H1 (cell line): ENCODE results near the gene DEGS2. TPM values are rescaled to one million over a fixed set of nuclear protein-coding genes. Genes with fewer than 3 reads are reported as not detected.

Experiments used
- CTCF ChIA-PET: fragments of 300-600 bp; sonication (Branson Sonifier 250); formaldehyde crosslinking; loops from one replicate; lab custom pipeline; 2021; ENCODE audit not compliant: partially characterized antibody; lab: Charles Lee
- POLR2A ChIA-PET: fragments of 300-600 bp; sonication (Branson Sonifier 250); formaldehyde crosslinking; loops from one replicate; lab custom pipeline; 2021; ENCODE audit warnings: inconsistent platforms; ENCODE audit not compliant: partially characterized antibody; lab: Charles Lee
- DNase-seq, 2 experiments: peaks; one replicate each; pipeline versions ENCODE4 v3.0.0 to v3.0.0-alpha.2; 2010 to 2022; ENCODE audit warnings: low spot score in 2 of 2, low read depth in 1 of 2, mixed read lengths in 1 of 2
- FAIRE-seq: peaks from 2 replicates; lab custom pipeline; 2011; peaks lifted over from hg19 to GRCh38; lab: Jason Lieb, UNC
- H2AFZ ChIP-seq: 2 replicates; pipeline ENCODE4 v1.8.1; 2012; ENCODE audit warnings: low read length, inconsistent platforms
- H2AK5ac ChIP-seq: 2 replicates; pipeline ENCODE4 v1.6.1; 2013; ENCODE audit warnings: low read depth, low read length
- H2BK120ac ChIP-seq: replicated peaks from 2 replicates; pipeline ENCODE3; 2013; ENCODE audit warnings: low read depth, low read length, inconsistent platforms
- H2BK12ac ChIP-seq: 2 replicates; pipeline ENCODE4 v1.6.1; 2013; ENCODE audit warnings: low read depth, low read length
- H2BK15ac ChIP-seq: 2 replicates; pipeline ENCODE4 v1.6.1; 2013; ENCODE audit warnings: low read length
- H2BK20ac ChIP-seq: 2 replicates; pipeline ENCODE4 v1.6.1; 2013; ENCODE audit warnings: low read length
- H2BK5ac ChIP-seq: 2 replicates; pipeline ENCODE4 v1.6.1; 2013; ENCODE audit warnings: low read depth, low read length
- H3K14ac ChIP-seq: 2 replicates; pipeline ENCODE4 v1.6.1; 2013; ENCODE audit warnings: inconsistent platforms; ENCODE audit not compliant: insufficient read length
- H3K18ac ChIP-seq: 2 replicates; pipeline ENCODE4 v1.6.1; 2013; ENCODE audit warnings: low read length; ENCODE audit errors: extremely low read depth
- H3K23ac ChIP-seq: 2 replicates; pipeline ENCODE4 v1.6.1; 2013; ENCODE audit warnings: inconsistent platforms; ENCODE audit not compliant: insufficient read length
- H3K23me2 ChIP-seq: 2 replicates; pipeline ENCODE4 v1.6.1; 2013; ENCODE audit warnings: low read depth, low read length
- H3K27ac ChIP-seq: 2 replicates; pipeline ENCODE4 v1.6.1; 2011; ENCODE audit warnings: low read depth, low read length, inconsistent platforms
- H3K27me3 ChIP-seq, 4 experiments: replicated peaks in 1 of 4; 1 replicate in 1 of 4; 2 replicates in 3 of 4; pipeline versions ENCODE4 v1.6.1 to v1.8.1; 2011 to 2013; ENCODE audit warnings: low read length in 3 of 4, mild to moderate bottlenecking in 3 of 4, inconsistent platforms in 2 of 4, mixed read lengths in 2 of 4, moderate library complexity in 1 of 4; ENCODE audit not compliant: control insufficient read depth in 3 of 4, insufficient read depth in 3 of 4; ENCODE audit errors: extremely low read depth in 1 of 4
- H3K36me3 ChIP-seq, 4 experiments: 2 replicates each; pipeline versions ENCODE4 v1.6.1 to v1.8.1; 2011 to 2013; ENCODE audit warnings: mild to moderate bottlenecking in 4 of 4, low read length in 3 of 4, moderate library complexity in 2 of 4, control low read depth in 1 of 4, inconsistent platforms in 1 of 4; ENCODE audit not compliant: insufficient read depth in 4 of 4, control insufficient read depth in 2 of 4
- H3K4ac ChIP-seq: replicated peaks from 2 replicates; pipeline ENCODE3; 2013; ENCODE audit warnings: low read length, low read depth, mixed read lengths, inconsistent platforms; ENCODE audit not compliant: insufficient read length
- H3K4me1 ChIP-seq, 4 experiments: replicated peaks in 1 of 4; 1 replicate in 1 of 4; 2 replicates in 3 of 4; pipeline versions ENCODE4 v1.6.1 to v1.8.1; 2011 to 2013; ENCODE audit warnings: low read length in 3 of 4, inconsistent platforms in 2 of 4, mixed read lengths in 1 of 4; ENCODE audit not compliant: insufficient read depth in 4 of 4, control insufficient read depth in 3 of 4
- H3K4me2 ChIP-seq, 2 experiments: 2 replicates each; pipeline versions ENCODE4 v1.6.1 to v1.8.1; 2011 to 2013; ENCODE audit warnings: low read depth in 2 of 2, low read length in 2 of 2, control low read depth in 1 of 2, inconsistent platforms in 1 of 2, mild to moderate bottlenecking in 1 of 2; ENCODE audit not compliant: insufficient read depth in 1 of 2
- H3K4me3 ChIP-seq, 4 experiments: fragments of 200-600, 300-600 bp in 1 of 4; sonication (generic), shearing (Covaris generic), sonication (Bioruptor Twin) in 1 of 4; 2 replicates each; pipeline versions ENCODE4 v1.5.1 to v1.8.1; 2011 to 2016; ENCODE audit warnings: low read length in 4 of 4, low read depth in 3 of 4, control low read depth in 2 of 4, inconsistent platforms in 2 of 4, mild to moderate bottlenecking in 2 of 4, mixed read lengths in 1 of 4, moderate library complexity in 1 of 4; ENCODE audit not compliant: insufficient read depth in 2 of 4; ENCODE audit errors: extremely low read depth in 1 of 4
- H3K56ac ChIP-seq: replicated peaks from 2 replicates; pipeline ENCODE3; 2013; ENCODE audit warnings: low read depth, mild to moderate bottlenecking, mixed read lengths, low read length, inconsistent platforms; ENCODE audit not compliant: insufficient read length
- H3K79me1 ChIP-seq: 2 replicates; pipeline ENCODE4 v1.6.1; 2013; ENCODE audit warnings: low read depth, low read length, control low read depth
- H3K79me2 ChIP-seq, 2 experiments: 2 replicates each; pipeline versions ENCODE4 v1.6.1 to v1.8.1; 2012 to 2013; ENCODE audit warnings: low read length in 2 of 2, mild to moderate bottlenecking in 2 of 2, inconsistent platforms in 1 of 2; ENCODE audit not compliant: insufficient read depth in 2 of 2, control insufficient read depth in 1 of 2
- H3K9ac ChIP-seq, 4 experiments: replicated peaks in 1 of 4; 1 replicate in 1 of 4; 2 replicates in 3 of 4; pipeline versions ENCODE4 v1.6.1 to v1.8.1; 2011 to 2013; ENCODE audit warnings: low read depth in 3 of 4, low read length in 3 of 4, control low read depth in 2 of 4, mild to moderate bottlenecking in 2 of 4, moderate library complexity in 2 of 4, inconsistent platforms in 1 of 4; ENCODE audit errors: extremely low read depth in 1 of 4
- H3K9me3 ChIP-seq, 2 experiments: 2 replicates each; pipeline versions ENCODE4 v1.6.1 to v1.8.1; 2012 to 2013; ENCODE audit warnings: mild to moderate bottlenecking in 2 of 2, moderate library complexity in 2 of 2, control low read depth in 1 of 2, inconsistent platforms in 1 of 2, low read depth in 1 of 2, low read length in 1 of 2, mixed read lengths in 1 of 2; ENCODE audit not compliant: insufficient read depth in 2 of 2
- H4K20me1 ChIP-seq, 2 experiments: replicated peaks in 1 of 2; 2 replicates each; pipeline versions ENCODE3 to v1.8.1; 2011 to 2013; ENCODE audit warnings: inconsistent platforms in 2 of 2, low read length in 2 of 2, mild to moderate bottlenecking in 1 of 2; ENCODE audit not compliant: insufficient read depth in 2 of 2, control insufficient read depth in 1 of 2
- H4K5ac ChIP-seq: 2 replicates; pipeline ENCODE4 v1.6.1; 2013; ENCODE audit warnings: low read length, low read depth, mixed read lengths, inconsistent platforms; ENCODE audit not compliant: insufficient read length
- H4K8ac ChIP-seq: 2 replicates; pipeline ENCODE4 v1.8.0; 2013; ENCODE audit warnings: mild to moderate bottlenecking, moderate library complexity, low read length, inconsistent platforms; ENCODE audit not compliant: insufficient read depth; ENCODE audit errors: extremely low read depth
- H4K91ac ChIP-seq: replicated peaks from 2 replicates; pipeline ENCODE3; 2013; ENCODE audit warnings: low read length, mixed read lengths, inconsistent platforms; ENCODE audit not compliant: insufficient read length
- BACH1 ChIP-seq: IDR thresholded peaks from 2 replicates; pipeline ENCODE4 v1.6.1; 2012; ENCODE audit warnings: low read length, improper control_type of control experiment
- CTBP2 ChIP-seq: IDR thresholded peaks from 2 replicates; pipeline ENCODE4 v1.7.0; 2011; ENCODE audit warnings: borderline replicate concordance, mild to moderate bottlenecking, moderate library complexity, mixed read lengths, low read length; ENCODE audit not compliant: insufficient read depth, insufficient read length
- SRF ChIP-seq: IDR thresholded peaks from 2 replicates; pipeline ENCODE4 v1.6.1; 2011; ENCODE audit warnings: mild to moderate bottlenecking, low read depth, low read length, moderate library complexity
- TAF7 ChIP-seq: optimal IDR thresholded peaks from 2 replicates; pipeline ENCODE3; 2011; ENCODE audit warnings: low read depth, mild to moderate bottlenecking, inconsistent platforms, low read length, moderate library complexity, borderline replicate concordance
- WGBS, 2 experiments: shearing (Covaris generic) in 1 of 2; methylation state at CpG; one replicate each; pipeline versions ENCODE4 v1.1.6 to v1.1.7; 2013 to 2015; ENCODE audit warnings: low lambda C conversion rate in 2 of 2, mixed read lengths in 2 of 2, inconsistent platforms in 1 of 2, low coverage in 1 of 2, missing lambda C conversion rate in 1 of 2; ENCODE audit not compliant: insufficient replicate concordance in 2 of 2, insufficient coverage in 1 of 2, insufficient read length in 1 of 2; ENCODE audit errors: extremely low coverage in 1 of 2, missing lambda C conversion rate in 1 of 2; 5-methylcytosine and 5-hydroxymethylcytosine counted together
- polyA plus RNA-seq, 7 experiments: library from polyadenylated mRNA; depleted of rRNA in 3 of 7; stranded (reverse) in 5 of 7; unstranded in 2 of 7; fragments of >200 nt in 5 of 7; fragments of 200-250 nt in 2 of 7; gene quantifications; 1 replicate in 5 of 7; 2 replicates in 1 of 7; 4 replicates in 1 of 7; pipeline versions ENCODE4 v1.2.1 to v1.2.3, GENCODE V29; 2011 to 2013; ENCODE audit warnings: missing spikeins in 2 of 7, mixed read lengths in 2 of 7
- total RNA-seq: library from RNA; stranded (reverse); fragmentation: NEBNext Ultra II Directional; extraction: Animal tissue kit (Norgen Biotek cat#: 25700); gene quantifications from 2 replicates; pipeline ENCODE4 v1.2.1, GENCODE V29; 2021

DEGS2 gene
- total and polyA plus RNA-seq, 2 of the 8 experiments (the other 6 are each of a cell fraction or from before 2014, with no cell fraction given): 0.61 to 0.82 TPM

DNA sequence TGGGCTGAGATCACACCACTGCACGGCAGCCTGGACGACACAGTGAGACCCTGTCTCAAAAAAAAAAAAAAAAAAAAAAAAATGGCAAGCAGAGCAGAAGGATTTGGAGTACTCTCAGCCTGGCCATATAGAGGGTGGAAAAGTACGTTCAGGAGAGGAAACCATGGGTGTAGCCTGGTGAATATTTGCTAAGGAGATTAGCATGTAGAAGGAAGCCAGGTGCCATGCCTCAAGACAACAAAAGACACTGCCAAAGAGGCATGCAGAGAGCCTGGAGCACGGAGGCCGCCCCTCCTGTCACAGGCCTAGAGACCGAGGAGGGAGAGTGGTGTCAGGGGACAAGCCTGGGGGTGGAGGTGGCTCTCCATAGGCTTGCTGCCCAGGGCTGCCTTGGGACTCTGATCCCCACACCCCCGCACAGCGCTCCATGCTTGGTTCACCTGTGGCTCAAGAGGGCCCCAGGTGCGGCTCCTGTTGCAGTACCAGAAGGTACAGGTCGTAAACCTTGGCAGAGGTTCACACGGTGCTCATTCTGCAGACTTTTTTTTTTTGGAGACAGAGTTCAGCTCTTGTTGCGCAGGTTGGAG is 27.9 kb upstream of the DEGS2 start:
- Histone ChIP-seq H2AFZ (no peak overlapping the region), H3K4me1 (peaks cover 0 to 5% (median 2%) of the 10 kb centered on the region in 4 experiments; a peak in 3 of 7 replicates), H3K79me1 (no peaks in the 10 kb centered on the region), H3K4ac (no peak overlapping the region), H3K23ac (no peak overlapping the region), H3K9ac (no peak overlapping the region), H3K27ac (no peak overlapping the region), H3K23me2 (no peaks in the 10 kb centered on the region), H3K27me3 (no peaks in the 10 kb centered on the region), H2BK20ac (no peak overlapping the region), H4K8ac (no peak overlapping the region; the same call in 1 of the 2 replicates), H3K9me3 (no peaks in the 10 kb centered on the region), H2BK120ac (no peak overlapping the region), H4K5ac (no peak overlapping the region), H2AK5ac (no peak overlapping the region), H2BK15ac (no peak overlapping the region), H3K4me2 (no peak overlapping the region), H4K20me1 (no peaks in the 10 kb centered on the region), H3K18ac (no peak overlapping the region), H3K56ac (no peak overlapping the region), H3K4me3 (no peak overlapping the region), H3K79me2 (no peaks in the 10 kb centered on the region), H3K36me3 (no peaks in the 10 kb centered on the region), H2BK5ac (no peak overlapping the region), H3K14ac (no peak overlapping the region), H2BK12ac (no peak overlapping the region), H4K91ac (no peak overlapping the region)
- ChIA-PET POLR2A (interaction anchor here (0.6 to 0.7 kb wide), 2 partner anchors 22 to 47 kb away, joined by 3 to 4 read pairs; no protein-coding TSS in a partner anchor), CTCF (interaction anchor here (0.6 to 1.2 kb wide), 4 partner anchors 14 to 130 kb away, joined by 3 read pairs; no protein-coding TSS in a partner anchor)
- WGBS, 2 experiments: 90% methylated on average over 11 of the region's 12 CpGs; no CpG with 5 or more reads in 1 of the 2 experiments
- DNase-seq (no peak), FAIRE-seq (no peak)
- TF ChIP-seq SRF: no peak
- TF ChIP-seq BACH1: no peak
- no peak for TF ChIP-seq TAF7
- TF ChIP-seq CTBP2: no peak
